SH-SY5Y (cell line): ENCODE results near the gene PIP5K1B.

Experiments used
- GATA2 ChIP-seq: IDR thresholded peaks from 2 replicates; pipeline ENCODE4 v1.6.1; 2011; ENCODE audit warnings: mild to moderate bottlenecking, low read depth, low read length
- GATA3 ChIP-seq: IDR thresholded peaks from 2 replicates; pipeline ENCODE4 v1.6.1; 2011; ENCODE audit warnings: low read depth, mild to moderate bottlenecking, low read length, moderate library complexity

DNA sequence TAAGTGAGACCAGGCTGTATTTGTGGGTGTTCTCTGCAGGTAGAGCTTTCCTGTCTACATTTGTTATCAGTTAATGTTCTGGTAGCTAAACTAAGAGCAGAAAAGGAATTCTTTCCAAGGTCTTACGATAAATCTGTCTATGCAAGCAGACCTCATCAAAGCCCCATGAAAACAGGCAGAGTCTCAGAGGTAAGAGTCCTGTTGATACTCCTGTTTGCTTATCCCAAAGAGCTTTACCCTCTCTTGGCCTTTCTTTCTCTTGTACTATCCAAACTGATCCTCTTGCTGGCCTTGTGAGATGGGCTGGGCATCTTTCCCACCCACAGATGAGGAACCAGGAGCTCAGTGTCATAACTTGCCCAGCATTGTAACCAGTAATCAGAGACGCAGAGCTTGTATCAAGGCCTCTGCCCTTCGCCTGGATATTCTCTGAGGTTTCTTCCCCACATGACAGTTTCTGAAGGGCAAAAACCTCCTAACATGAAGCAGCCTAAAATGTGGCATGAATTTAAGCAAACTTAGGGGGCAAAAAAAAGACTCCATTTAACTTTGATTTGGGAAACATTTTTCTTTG lies 275.4 kb downstream of the PIP5K1B start:
- no peak for TF ChIP-seq GATA2
- TF ChIP-seq GATA3: no peak
